Activated T-cell treated with anti-CD3 and anti-CD28 coated beads for 1 hour (primary cell): Measurements from ENCODE around the gene S100A16.
A peak's percentile ranks its signal among the peaks of the same experiment; 100 is the strongest.

ENCODE experiments used
- DNase-seq: peaks from one replicate; pipeline ENCODE4 v3.0.0-alpha.2; 2020; ENCODE audit warnings: low read depth

The S100A16 gene

GRCh38 chr1:153636312-153636711 is 23.4 kb upstream of the S100A16 start:
- DNase-seq, result no peak

DNA sequence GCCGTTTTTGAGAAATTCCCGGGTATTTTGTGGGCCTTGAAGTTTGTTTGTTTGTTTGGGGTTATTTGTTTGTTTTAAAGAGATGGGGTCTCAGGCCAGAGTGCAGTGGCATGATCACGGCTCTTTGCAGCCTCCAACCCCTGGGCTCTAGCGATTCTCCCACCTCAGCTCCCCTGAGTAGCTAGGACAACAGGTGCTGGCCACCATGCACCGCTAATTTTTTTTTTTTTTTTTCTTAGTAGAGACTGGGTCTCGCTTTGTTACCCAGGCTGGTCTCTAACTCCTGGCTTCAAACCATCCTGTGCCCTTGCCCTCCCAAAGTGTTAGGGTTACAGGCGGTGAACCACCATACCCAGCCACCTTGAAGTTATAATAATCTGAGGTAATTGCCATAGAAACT is 22.9 kb upstream of the S100A16 start:
- DNase-seq, result no peak

GRCh38 chr1:153633754-153634665 is 21.1 kb upstream of the S100A16 start, which contains the start of gene CHTOP:
Gene CHTOP, plus strand, starts transcription at chr1:153634066. Its CDS starts 2,523 bp downstream, at chr1:153636589.
- DNase-seq, result peak; percentile 96

DNA sequence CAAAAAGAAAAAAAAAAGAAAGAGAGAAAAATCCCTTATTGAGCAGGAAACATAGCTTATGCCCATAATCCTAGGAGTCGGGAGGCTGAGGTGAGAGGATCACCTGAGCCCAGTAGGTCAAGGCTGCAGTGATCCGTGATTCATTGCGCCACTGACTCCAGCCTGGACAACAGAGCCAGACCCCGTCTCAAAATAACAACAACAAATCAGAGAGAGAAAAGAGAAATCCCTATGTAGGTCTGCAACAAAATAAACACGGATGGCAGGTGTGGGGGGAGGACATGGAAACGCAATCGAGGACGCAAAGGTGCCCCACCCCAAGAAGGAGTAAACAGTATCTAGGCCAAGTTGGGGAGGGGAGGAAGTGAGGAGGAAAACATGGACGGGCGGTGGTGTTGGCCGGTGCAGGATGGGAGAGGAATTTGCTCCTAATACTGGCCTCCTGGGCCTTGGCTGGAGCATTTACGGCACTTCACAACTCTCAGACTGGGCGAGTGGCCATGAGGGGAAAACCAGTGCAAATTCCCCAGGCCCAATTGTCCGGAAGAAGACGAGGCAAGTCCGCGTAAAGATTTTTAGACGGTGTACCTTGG is 20.3 kb upstream of the S100A16 start:
- no peak for DNase-seq

GRCh38 chr1:153631047-153632022 is 18.4 kb upstream of the S100A16 start:
- no peak for DNase-seq

- DNase-seq, result no peak
These were observed 17.4 kb upstream of the S100A16 start for GRCh38 chr1:153630384-153630783.

GRCh38 chr1:153629971-153630370 is 17.0 kb upstream of the S100A16 start:
- no peak for DNase-seq

GRCh38 chr1:153629343-153629665 is 16.4 kb upstream of the S100A16 start:
- DNase-seq, result no peak

DNA sequence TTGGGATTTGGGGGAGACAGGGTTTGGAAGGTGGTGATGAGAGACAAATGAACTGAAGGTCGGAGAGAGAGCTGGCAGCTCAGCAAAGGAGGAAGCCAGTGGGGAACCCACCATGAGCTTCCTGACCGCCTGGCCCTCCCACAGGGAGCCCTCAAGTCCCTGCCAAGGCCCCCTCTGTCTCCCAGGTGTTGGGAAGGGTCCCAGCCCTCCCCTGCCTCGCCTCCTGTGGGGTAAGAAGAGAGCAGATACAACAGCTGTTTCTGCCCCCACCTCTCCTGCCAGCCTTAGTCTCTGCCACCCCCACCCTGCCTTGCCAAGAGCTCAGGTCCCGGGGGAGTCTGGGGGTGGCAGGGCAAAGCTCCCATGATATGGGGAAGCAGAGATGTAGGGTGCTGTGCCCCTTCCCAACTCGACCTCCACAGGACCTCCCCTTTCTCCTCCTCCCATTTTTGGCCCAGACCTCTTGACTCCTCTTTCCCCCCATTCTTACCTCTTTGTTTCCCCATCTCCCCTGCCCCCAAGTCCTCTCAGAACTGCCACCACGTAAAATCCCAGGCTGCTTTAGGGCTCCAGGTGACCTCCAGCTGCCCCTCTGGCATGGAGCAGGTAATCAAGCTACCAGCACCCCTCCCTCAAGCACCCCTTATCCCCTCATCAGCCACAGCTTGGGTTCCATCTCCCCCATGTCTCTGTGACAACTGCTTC is 15.9 kb upstream of the S100A16 start:
- no peak for DNase-seq

- DNase-seq, result no peak
These were observed 15.0 kb upstream of the S100A16 start, which contains the start of gene S100A1 for GRCh38 chr1:153627715-153628626. Gene S100A1, plus strand, starts transcription at chr1:153628434. Its CDS starts 2,088 bp downstream, at chr1:153630522.

GRCh38 chr1:153626904-153627714 is 14.2 kb upstream of the S100A16 start, which contains the start of gene S100A13:
Gene S100A13, minus strand, starts transcription at chr1:153627505. Its CDS starts 1,033 bp downstream, at chr1:153626472.
- DNase-seq, result no peak

- no peak for DNase-seq
These were observed 13.6 kb upstream of the S100A16 start for GRCh38 chr1:153626477-153626903.

DNA sequence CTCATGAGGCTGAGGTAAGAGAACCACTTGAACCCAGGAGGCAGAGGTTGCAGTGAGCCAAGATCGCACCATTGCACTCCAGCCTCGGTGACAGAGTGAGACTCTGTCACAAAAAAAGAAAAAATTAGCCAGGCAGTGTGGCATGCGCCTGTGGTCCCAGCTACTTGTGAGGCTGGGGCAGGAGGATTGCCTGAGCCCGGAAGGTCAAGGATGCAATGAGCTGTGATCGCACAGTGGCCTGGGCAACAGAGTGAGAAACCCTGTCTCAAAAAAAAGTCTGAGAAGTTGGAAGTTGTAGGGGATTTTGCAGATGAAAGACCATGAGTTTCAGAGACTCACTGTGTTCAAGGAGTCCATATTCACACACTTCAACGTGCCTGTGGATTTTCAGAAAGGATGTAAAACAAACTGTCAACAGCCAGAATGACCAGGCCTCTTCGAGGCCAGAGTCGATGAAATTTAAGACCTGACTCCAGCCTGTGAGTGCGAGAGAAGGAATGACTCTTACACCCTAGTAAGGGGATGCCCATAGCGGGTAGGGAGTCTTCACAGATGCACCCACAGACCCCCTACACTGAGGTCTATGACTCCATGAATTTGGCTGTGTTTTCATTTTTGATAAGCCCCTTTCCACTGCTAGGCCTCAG is 12.2 kb upstream of the S100A16 start:
- no peak for DNase-seq

- DNase-seq, result no peak
These were observed 10.2 kb upstream of the S100A16 start for GRCh38 chr1:153623101-153623500.

DNA sequence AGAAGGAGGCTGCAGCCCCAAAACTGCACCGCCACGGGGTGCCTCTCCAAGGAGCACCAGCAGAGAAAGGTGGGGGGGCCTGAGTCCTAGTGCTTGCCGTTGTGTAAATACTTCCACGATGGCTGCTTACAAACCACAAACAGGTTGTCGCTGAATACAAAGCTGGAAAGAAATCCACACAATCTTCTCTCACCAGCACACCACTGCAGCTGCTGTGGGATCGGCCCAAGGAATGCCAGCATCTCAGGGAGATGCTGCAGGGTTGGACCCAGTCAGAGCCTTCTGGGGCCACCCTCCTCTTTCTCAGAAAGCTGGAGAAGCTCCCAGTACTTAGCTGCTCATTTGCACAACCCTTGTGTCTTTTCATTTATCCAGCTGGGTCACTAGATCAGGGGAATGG is 6.2 kb upstream of the S100A16 start:
- no peak for DNase-seq

DNA sequence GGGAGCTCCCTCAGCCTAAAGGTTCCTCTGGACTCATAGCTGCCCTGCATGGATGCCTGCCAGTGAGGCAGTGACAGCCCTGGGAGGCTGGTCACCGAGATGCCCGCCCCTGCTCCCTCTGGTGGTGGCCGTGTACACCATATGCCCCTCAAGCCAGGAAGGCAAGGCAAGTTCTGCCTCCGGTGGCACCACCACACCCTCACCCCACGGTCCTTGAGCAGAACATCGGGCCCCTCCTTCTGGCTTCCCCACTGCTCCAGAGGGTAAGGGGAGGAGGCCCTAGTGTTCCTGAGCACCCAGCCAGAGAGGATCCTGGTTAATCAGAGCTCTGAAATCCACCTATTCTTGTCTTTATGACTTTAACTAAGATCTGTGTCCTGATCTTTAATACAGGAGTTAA is 4.7 kb upstream of the S100A16 start:
- no peak for DNase-seq

DNA sequence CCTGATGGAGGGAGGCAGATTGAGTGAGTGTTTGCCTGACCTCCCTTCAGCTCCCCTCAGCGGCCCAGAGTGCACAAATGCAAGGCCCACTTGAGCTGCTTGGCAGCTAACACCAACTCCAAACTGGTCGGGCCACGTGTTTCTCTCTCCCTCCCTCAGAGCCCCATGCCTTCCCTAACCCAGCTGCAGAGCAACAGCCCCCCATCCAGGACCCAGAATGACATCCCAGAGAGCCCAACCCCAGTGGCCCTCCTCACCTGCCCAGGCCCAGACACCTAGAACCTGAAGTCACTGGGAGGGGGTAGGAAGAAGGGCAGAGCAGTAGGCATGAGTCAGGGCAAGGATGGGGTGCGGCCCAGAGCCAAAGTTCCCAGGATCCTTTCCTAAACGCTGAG is 4.0 kb upstream of the S100A16 start:
- no peak for DNase-seq

DNA sequence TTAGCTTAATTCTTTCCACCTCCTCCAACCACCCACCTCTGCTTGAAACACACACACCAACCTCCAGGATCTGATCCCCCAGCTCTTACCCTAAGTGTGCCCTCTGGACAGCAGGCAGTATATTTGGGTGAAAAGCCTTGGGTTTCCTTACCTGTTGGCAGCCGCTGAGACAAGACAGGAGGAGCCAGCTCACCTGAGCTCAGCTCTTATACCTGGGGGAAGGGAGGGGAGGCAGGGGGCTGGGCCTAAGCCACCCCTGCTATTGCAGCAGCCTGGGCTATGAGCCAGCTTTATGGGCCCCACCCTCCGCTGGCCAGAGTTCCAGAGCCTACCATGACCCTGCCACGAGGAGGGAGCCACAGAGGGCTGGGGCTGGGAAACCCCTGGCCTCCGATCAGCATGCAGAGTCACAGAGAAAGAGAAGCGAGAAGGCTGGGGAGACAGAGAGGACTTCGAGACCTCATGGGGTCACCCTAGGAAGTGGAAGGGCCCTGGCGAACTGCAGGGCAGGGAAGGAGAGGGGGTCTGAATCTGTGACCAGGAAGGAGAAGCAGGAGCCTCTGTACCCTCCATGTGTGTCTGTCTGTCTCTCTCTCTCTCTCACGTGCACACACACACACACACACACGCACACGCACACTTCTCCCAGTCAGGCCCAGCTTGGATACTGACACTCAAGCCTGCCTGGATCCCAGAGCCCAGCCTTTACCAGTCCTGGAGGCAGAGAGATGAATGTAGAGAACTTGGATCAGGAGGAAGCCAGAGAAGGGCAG is 3.4 kb upstream of the S100A16 start, which contains the start of gene S100A14:
Gene S100A14, minus strand, starts transcription at position 182 of the 773 bp plus-strand sequence. CDS start 467 bp downstream, outside the sequence.
- DNase-seq, result no peak
